HL-60/S4 treated with retinoic acid at 250 ng/mL for 4 days and 3 days (cell line): ENCODE measurements around the gene ALKBH5.

ENCODE experiments used
- in situ Hi-C: fragments of 300-500 bp; cut with MboI; formaldehyde crosslinking; loops from 2 replicates; pipeline ENCODE4 v1.7.0; 2022; ENCODE audit warnings: low sequenced_read_pairs

The ALKBH5 gene

DNA sequence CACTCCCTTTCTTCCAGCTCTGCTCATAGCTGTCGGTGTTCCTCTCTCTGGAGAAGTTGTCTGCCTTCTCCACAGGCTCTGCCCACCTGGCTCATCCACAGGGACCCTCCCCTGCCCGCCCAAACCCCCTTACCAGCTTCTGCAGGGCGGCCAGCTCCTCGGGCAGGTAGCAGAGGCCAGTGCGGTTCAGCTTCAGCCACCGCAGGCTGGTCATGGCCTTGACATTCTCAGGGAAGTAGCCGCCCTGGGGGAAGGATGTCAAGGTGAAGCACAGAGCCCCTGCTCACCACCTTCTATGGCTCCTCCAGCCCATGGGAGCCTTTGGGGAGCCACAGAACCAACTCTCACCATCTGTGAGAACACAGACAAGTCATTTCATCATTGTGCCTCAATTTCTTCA, 73.1 kb downstream of the ALKBH5 start:
- in situ Hi-C loops: no loop called here

DNA sequence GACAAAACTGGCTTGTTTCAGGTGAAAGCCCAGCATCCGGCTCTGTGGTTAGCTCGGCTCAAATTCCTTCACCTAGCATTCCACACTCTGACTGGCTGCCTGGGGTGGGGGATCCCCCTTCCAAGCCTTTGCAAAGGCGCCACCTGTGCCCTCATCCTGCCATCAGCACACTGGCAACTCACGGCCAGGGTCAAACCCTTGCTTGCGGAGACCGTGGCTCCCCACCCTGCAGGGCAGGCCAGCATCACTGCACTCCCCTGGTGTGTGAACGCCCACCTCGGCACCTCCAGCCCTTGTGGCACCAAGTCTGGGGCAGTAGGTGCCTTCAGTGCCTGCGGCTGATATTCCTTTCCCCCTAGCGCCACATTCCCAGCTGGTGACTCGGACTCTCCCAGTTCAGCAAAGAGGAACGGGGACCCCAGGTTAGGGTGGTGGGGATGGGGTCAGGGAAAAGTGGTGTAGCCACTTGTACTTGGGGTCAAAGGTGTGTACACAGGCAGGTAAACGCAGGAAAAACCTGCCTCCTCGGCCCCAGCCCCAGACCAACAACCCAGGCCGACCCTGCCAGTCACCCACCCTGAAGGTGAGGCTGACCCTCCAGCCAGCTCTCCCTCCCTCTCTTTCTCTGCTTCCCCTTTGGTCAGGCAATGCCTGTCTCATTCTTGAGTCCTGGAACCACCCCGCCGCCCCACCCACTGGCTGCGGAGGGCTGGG, 73.8 kb downstream of the ALKBH5 start:
- in situ Hi-C loops: no loop called here

DNA sequence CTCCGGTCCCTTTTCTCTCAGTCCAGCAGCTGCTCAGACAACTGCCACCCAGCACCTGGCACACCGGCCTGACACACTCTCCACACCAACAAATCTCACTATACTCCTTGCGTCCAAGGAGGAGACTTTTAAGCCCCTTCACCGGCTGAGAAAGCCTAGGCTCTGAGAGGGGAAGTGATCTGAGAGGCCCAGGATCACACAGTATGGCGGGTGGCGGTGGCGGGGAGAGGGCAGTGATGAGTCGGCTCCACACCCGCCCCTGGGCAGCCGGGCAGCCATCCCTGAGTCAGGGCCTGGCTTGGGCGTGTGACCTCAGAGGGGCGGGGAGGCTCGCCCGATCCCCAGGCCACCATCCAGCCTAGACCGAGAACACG, 74.3 kb downstream of the ALKBH5 start:
- in situ Hi-C loops: no loop called here

DNA sequence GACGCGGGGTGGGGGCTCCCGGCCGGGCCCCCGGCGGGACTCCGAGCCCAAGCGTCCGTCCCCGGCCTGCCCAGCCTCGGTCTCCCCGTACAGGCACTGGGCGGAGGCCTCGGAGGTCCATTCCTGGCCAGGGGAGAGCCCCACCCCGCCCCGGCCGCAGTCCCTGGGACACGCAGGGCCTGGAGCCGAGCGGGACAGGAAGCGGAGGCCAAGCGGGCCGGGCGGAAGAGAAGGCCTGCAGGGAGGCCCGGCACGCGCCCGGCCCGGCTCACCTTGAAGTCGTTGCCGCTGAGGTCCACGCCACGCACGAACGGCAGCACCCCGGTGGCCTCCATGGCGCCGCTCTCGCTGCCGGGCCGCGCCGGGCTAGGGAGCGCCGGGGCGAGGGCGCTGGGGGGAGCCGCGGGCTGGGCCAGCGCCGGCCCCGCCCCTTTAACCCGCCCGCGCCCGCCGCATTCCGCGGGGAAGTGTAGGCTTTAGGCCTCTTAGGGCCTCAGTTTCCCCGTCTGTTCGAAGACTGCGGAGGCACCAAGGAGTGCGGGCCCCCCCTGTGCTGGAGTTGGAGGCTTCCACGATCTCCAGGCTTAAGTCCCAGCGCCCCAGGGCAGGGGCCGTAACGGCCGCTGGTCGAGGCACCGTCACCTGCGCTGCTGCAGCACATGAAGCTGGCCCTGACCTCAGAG, 74.9 kb downstream of the ALKBH5 start, which contains the start of gene FLII:
Gene FLII, minus strand, starts transcription at position 383 of the 683 bp plus-strand sequence. Its CDS starts 48 bp downstream, at position 335.
- in situ Hi-C loops: no loop called here
